Nephron (organoid): Measurements from ENCODE around the gene DYTN.

Source experiments
- H3K27ac Mint-ChIP-seq, 3 experiments: 2 replicates each; pipeline ENCODE4 v1.8.0; 2020; ENCODE audit warnings: mixed read lengths in 3 of 3, mild to moderate bottlenecking in 2 of 3, moderate library complexity in 1 of 3
- H3K27me3 Mint-ChIP-seq: 2 replicates; pipeline ENCODE4 v1.8.0; 2021; ENCODE audit warnings: low read depth, mild to moderate bottlenecking, moderate library complexity, mixed read lengths
- H3K36me3 Mint-ChIP-seq: 2 replicates; pipeline ENCODE4 v1.8.0; 2020; ENCODE audit warnings: low read depth, mixed read lengths
- H3K4me1 Mint-ChIP-seq: 2 replicates; pipeline ENCODE4 v1.8.0; 2020; ENCODE audit warnings: mixed read lengths
- H3K4me3 Mint-ChIP-seq, 3 experiments: 2 replicates each; pipeline ENCODE4 v1.8.0; 2020; ENCODE audit warnings: mild to moderate bottlenecking in 3 of 3, mixed read lengths in 3 of 3, moderate library complexity in 2 of 3
- H3K9me3 Mint-ChIP-seq: 2 replicates; pipeline ENCODE4 v1.8.0; 2020; ENCODE audit warnings: mixed read lengths
- TF ChIP-seq, protein P1 (sequence below), 3 experiments: fragments of 200-600 bp; sonication (generic); IDR thresholded peaks; one replicate each; pipeline ENCODE4 v1.5.0; 2021; ENCODE audit warnings: antibody characterized with exemption in 3 of 3; ENCODE audit not compliant: unreplicated experiment in 3 of 3

Gene DYTN

DNA sequence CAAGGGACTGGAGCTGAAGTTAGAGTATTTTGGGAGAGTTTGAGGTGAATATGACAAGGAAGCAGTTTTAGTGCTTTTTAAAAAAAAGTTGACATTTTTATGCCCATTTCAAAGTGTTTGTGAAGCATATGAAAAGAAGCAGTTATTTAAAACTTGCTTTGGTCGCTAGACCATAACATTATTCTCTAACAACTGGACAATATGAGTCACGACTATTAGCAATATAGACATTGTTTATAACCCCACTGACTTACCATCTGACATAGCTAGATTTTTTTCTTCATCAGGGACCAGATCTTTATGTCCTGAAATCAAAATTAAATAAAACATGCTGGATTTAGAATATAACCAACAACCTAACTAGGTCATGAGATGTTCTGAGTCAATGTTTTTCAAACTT lies 22.6 kb upstream of the DYTN start:
- no peaks in the 10 kb centered on the region for H3K36me3 Mint-ChIP-seq
- TF ChIP-seq, protein P1, sequence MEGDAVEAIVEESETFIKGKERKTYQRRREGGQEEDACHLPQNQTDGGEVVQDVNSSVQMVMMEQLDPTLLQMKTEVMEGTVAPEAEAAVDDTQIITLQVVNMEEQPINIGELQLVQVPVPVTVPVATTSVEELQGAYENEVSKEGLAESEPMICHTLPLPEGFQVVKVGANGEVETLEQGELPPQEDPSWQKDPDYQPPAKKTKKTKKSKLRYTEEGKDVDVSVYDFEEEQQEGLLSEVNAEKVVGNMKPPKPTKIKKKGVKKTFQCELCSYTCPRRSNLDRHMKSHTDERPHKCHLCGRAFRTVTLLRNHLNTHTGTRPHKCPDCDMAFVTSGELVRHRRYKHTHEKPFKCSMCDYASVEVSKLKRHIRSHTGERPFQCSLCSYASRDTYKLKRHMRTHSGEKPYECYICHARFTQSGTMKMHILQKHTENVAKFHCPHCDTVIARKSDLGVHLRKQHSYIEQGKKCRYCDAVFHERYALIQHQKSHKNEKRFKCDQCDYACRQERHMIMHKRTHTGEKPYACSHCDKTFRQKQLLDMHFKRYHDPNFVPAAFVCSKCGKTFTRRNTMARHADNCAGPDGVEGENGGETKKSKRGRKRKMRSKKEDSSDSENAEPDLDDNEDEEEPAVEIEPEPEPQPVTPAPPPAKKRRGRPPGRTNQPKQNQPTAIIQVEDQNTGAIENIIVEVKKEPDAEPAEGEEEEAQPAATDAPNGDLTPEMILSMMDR (IDR thresholded peaks at IDR 0.05; ENCODE audit: unreplicated experiment in 3 of 3): no peak
- peaks cover 6% of the 10 kb centered on the region for H3K4me1 Mint-ChIP-seq
- no peak overlapping the region for H3K27ac Mint-ChIP-seq
- H3K27me3 Mint-ChIP-seq: peaks cover 8% of the 10 kb centered on the region
- H3K9me3 Mint-ChIP-seq: no peaks in the 10 kb centered on the region
- no peak overlapping the region for H3K4me3 Mint-ChIP-seq

DNA sequence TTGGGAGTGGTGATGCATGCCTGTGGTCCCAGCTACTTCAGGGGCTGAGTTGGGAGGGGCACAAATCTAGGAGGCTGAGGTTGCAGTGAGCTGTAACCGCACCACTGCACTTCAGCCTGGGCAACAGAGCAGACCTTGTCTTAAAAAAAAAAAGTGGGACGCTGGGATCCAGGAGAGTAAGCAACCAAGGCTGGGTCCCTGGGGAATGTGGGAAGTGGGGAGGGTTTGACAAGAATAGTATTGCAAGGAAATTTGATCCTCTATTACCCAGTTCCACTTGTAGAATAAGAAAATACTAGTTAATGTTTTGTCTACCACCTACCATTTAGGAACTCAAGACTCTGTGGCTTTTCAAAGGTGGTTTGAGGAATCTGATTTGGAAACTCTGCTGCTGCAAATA lies 21.1 kb upstream of the DYTN start:
- H3K36me3 Mint-ChIP-seq: no peaks in the 10 kb centered on the region
- TF ChIP-seq, protein P1 (IDR thresholded peaks at IDR 0.05; ENCODE audit: unreplicated experiment in 3 of 3): no peak
- H3K9me3 Mint-ChIP-seq: no peaks in the 10 kb centered on the region
- H3K27ac Mint-ChIP-seq: no peak overlapping the region
- H3K4me3 Mint-ChIP-seq: no peak overlapping the region
- peaks cover 6% of the 10 kb centered on the region for H3K4me1 Mint-ChIP-seq
- H3K27me3 Mint-ChIP-seq: peaks cover 8% of the 10 kb centered on the region

DNA sequence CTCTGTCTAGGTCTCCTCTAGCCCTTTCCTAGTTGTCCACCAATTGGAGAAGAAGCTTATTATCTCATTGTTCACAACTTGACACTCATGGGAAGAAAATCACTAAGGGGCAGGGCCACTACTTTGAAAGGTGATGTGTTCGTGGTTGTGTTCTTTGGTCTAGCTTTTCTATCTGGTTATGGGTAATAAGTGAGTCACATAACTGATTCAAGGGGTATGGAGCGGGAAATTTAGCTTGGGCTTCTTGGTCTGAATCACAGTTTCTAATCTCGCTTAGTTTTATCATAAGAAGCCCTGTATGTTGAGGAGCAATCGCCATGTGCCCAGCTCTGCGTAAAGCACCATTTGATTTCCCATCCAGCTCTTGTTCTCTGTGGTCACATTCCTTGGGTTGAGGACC lies 18.7 kb upstream of the DYTN start:
- TF ChIP-seq, protein P1 (IDR thresholded peaks at IDR 0.05; ENCODE audit: unreplicated experiment in 3 of 3): no peak
- no peak overlapping the region for H3K4me3 Mint-ChIP-seq
- no peak overlapping the region for H3K27ac Mint-ChIP-seq
- no peaks in the 10 kb centered on the region for H3K9me3 Mint-ChIP-seq
- no peaks in the 10 kb centered on the region for H3K4me1 Mint-ChIP-seq
- no peaks in the 10 kb centered on the region for H3K36me3 Mint-ChIP-seq
- H3K27me3 Mint-ChIP-seq: peaks cover 8% of the 10 kb centered on the region

DNA sequence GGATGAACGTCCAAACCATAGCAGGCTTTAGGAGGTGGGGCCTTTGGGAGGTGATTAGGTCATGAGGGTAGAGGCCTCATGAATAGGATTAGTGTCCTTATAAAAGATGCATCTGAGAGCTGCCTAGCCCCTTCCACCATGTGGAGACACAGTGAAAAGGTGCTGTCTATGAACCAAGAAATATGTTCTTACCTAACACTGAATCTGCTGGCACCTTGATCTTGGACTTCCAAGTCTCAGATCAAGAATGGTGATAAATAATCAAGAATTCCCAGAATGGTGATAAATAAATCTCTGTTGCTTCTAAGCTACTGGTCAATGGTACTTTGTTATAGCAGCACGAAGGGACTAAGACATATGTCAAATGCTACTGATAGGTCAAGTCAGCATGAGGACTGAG lies 15.1 kb upstream of the DYTN start:
- no peak overlapping the region for H3K27ac Mint-ChIP-seq
- H3K4me1 Mint-ChIP-seq: no peaks in the 10 kb centered on the region
- TF ChIP-seq, protein P1 (IDR thresholded peaks at IDR 0.05; ENCODE audit: unreplicated experiment in 3 of 3): no peak
- H3K36me3 Mint-ChIP-seq: no peaks in the 10 kb centered on the region
- no peak overlapping the region for H3K4me3 Mint-ChIP-seq
- peaks cover 4% of the 10 kb centered on the region for H3K9me3 Mint-ChIP-seq
- H3K27me3 Mint-ChIP-seq: peaks cover 11% of the 10 kb centered on the region

DNA sequence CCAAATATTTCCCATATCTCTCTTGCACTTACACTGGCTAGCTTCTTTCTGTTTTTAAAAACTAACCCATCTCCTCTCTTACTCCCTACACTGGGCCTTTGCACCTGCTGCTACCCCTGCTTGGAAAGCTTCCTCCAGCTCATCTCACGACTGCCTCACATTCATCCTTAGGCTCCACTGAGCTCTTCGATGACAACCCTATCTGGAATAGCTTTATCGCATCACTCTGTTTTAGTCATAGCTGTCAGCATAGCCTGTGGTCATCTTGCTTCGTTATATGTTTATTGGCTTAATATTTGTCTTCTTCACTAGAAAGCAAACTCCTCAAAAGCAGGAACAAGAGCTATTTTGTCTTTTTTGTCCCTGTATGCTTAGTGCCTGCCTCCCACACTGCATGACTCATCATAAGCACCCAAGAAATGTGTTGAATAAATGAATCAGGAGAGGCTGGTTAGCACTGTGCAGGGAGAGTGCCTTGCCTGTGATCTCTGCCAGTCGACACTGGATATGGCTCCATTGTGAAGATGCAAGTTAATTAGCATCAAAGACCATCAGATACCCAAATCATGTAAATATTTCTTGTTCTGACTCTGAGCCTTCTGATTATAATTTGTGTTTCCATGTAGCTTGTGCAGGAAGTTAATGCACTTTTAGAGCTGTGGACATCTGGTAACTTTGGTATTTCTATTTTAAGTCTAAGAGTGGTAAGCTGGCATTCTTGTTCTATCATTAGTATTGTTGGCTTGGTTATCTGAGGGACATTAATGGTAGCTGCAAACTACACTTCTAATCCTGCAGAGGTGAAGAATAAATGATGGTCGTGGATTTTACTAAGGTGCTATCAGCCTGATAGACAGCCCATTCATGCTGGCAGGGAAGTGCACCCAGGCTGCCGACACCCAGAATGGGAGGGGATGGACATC lies 10.3 kb upstream of the DYTN start:
- Mint-ChIP-seq H3K9me3 (peaks cover 4% of the 10 kb centered on the region), H3K36me3 (no peaks in the 10 kb centered on the region), H3K4me3 (no peak overlapping the region), H3K27ac (no peak overlapping the region), H3K4me1 (no peaks in the 10 kb centered on the region), H3K27me3 (peaks cover 10% of the 10 kb centered on the region)
- TF ChIP-seq, protein P1 (IDR thresholded peaks at IDR 0.05; ENCODE audit: unreplicated experiment in 3 of 3): no peak

DNA sequence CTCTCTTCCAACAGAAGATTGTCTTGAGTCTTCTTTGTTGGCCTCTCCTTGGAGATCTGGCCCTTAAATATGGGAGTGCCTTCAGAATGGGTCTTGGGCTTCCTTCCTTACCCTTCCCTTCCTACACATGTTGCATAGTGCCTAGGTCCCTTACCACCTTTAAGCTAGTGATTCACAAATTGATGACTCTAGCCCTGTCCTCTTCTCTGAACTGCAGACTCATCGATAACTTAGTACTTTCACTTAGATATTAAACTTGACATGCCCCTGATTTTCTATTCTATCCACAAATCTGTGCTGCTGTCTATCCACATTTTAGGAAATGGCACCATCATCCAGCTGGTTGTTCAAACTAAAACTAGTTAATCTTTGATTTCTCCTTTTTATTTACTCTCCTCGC lies 9.1 kb upstream of the DYTN start:
- TF ChIP-seq, protein P1 (IDR thresholded peaks at IDR 0.05; ENCODE audit: unreplicated experiment in 3 of 3): no peak
- Mint-ChIP-seq H3K36me3 (no peaks in the 10 kb centered on the region), H3K9me3 (peaks cover 4% of the 10 kb centered on the region), H3K27ac (no peak overlapping the region), H3K27me3 (peaks cover 10% of the 10 kb centered on the region), H3K4me3 (no peak overlapping the region), H3K4me1 (no peaks in the 10 kb centered on the region)
